ENCODE data around the gene MAPT. TPM values are rescaled to one million over a fixed set of nuclear protein-coding genes. Genes with fewer than 3 reads are reported as not detected.

MAPT gene
- total RNA-seq, 2 donors from 2014 or later = 0.86 to 2.1 TPM

DNA sequence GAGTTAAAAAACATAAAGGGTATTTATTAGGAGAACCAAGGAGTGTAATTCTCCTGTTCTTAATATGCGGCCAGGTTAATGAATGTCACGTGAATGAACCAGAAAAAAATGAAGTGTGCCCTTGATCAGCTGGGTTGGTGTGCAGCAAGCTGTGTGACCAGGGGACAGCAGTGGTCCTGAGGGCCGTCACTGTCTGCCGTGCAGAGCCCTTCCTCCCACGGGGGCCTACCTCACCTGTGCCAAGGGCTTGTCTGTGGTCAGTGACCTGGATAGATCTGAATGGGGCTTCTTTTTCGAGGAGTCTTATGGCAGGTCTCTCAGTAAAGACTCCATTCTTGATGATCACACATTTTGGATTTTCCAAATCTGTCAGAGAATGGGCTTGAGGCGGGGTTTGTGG is 87.0 kb downstream of the MAPT start:
- no peaks in the 10 kb centered on the region for H3K36me3 Mint-ChIP-seq (ENCODE audit: insufficient read depth in 2 of 2)
- no peak overlapping the region for H3K4me3 Mint-ChIP-seq
- H3K9me3 Mint-ChIP-seq = no peaks in the 10 kb centered on the region
- ATAC-seq (replicated peaks in 1 of 2) = no peak
- DNase-seq = no peak
- H3K27me3 Mint-ChIP-seq (ENCODE audit: low read depth) = no peaks in the 10 kb centered on the region
- H3K4me1 Mint-ChIP-seq (ENCODE audit: low read depth) = no peaks in the 10 kb centered on the region
- no peak overlapping the region for H3K27ac Mint-ChIP-seq

DNA sequence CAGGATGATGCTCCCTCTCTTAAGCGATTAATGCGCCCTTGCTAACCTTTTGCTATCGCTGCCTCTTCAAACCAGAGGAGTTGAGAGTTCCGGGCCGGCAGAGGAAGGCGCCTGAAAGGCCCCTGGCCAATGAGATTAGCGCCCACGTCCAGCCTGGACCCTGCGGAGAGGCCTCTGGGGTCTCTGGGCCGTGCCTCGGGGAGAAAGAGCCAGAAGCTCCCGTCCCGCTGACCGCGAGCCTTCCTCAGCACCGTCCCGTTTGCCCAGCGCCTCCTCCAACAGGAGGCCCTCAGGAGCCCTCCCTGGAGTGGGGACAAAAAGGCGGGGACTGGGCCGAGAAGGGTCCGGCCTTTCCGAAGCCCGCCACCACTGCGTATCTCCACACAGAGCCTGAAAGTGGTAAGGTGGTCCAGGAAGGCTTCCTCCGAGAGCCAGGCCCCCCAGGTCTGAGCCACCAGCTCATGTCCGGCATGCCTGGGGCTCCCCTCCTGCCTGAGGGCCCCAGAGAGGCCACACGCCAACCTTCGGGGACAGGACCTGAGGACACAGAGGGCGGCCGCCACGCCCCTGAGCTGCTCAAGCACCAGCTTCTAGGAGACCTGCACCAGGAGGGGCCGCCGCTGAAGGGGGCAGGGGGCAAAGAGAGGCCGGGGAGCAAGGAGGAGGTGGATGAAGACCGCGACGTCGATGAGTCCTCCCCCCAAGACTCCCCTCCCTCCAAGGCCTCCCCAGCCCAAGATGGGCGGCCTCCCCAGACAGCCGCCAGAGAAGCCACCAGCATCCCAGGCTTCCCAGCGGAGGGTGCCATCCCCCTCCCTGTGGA is 88.6 kb downstream of the MAPT start:
- ATAC-seq (replicated peaks in 1 of 2) = no peak
- H3K27me3 Mint-ChIP-seq (ENCODE audit: low read depth) = no peaks in the 10 kb centered on the region
- no peak overlapping the region for H3K27ac Mint-ChIP-seq
- no peaks in the 10 kb centered on the region for H3K36me3 Mint-ChIP-seq (ENCODE audit: insufficient read depth in 2 of 2)
- no peaks in the 10 kb centered on the region for H3K4me1 Mint-ChIP-seq (ENCODE audit: low read depth)
- no peak for DNase-seq
- H3K9me3 Mint-ChIP-seq = no peaks in the 10 kb centered on the region
- no peak overlapping the region for H3K4me3 Mint-ChIP-seq

DNA sequence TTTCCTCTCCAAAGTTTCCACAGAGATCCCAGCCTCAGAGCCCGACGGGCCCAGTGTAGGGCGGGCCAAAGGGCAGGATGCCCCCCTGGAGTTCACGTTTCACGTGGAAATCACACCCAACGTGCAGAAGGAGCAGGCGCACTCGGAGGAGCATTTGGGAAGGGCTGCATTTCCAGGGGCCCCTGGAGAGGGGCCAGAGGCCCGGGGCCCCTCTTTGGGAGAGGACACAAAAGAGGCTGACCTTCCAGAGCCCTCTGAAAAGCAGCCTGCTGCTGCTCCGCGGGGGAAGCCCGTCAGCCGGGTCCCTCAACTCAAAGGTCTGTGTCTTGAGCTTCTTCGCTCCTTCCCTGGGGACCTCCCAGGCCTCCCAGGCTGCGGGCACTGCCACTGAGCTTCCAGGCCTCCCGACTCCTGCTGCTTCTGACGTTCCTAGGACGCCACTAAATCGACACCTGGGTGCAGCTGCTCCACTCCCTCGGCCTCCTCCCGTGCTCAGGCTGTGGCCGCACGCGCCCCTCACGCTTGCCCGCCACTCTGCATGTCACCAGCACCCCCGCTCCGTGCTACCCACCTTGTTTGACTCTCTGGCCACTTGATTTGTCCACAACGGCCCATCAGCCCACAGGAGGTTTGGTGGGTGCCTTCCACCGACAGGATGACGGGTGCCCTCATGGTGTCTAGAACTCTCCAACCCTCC is 89.4 kb downstream of the MAPT start:
- no peaks in the 10 kb centered on the region for H3K4me1 Mint-ChIP-seq (ENCODE audit: low read depth)
- no peak overlapping the region for H3K27ac Mint-ChIP-seq
- H3K36me3 Mint-ChIP-seq (ENCODE audit: insufficient read depth in 2 of 2) = no peaks in the 10 kb centered on the region
- H3K27me3 Mint-ChIP-seq (ENCODE audit: low read depth) = no peaks in the 10 kb centered on the region
- H3K9me3 Mint-ChIP-seq = no peaks in the 10 kb centered on the region
- DNase-seq = no peak
- no peak for ATAC-seq (replicated peaks in 1 of 2)
- H3K4me3 Mint-ChIP-seq = no peak overlapping the region

DNA sequence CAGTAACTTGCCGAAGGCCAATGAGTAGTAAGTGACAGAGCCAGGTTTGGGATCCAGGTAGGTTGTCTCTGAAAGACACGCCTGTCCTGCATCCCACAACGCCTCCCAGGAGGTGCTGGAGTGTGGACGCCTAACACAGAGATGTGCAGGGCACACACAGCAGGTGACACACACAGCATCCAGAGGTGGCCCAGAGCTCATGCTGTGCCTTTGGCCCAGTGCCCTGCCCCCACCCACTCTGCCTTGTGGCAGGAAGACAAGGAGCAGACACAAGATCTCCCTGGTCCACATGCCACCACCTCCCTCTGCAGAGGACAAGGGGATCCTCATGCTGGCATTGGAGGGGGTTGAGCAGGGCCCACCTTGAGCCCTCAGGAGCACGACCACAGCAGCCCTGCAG is 90.0 kb downstream of the MAPT start:
- no peaks in the 10 kb centered on the region for H3K27me3 Mint-ChIP-seq (ENCODE audit: low read depth)
- DNase-seq (no peak), ATAC-seq (replicated peaks in 1 of 2) (no peak)
- no peaks in the 10 kb centered on the region for H3K4me1 Mint-ChIP-seq (ENCODE audit: low read depth)
- no peak overlapping the region for H3K27ac Mint-ChIP-seq
- H3K4me3 Mint-ChIP-seq = no peak overlapping the region
- no peaks in the 10 kb centered on the region for H3K36me3 Mint-ChIP-seq (ENCODE audit: insufficient read depth in 2 of 2)
- no peaks in the 10 kb centered on the region for H3K9me3 Mint-ChIP-seq

DNA sequence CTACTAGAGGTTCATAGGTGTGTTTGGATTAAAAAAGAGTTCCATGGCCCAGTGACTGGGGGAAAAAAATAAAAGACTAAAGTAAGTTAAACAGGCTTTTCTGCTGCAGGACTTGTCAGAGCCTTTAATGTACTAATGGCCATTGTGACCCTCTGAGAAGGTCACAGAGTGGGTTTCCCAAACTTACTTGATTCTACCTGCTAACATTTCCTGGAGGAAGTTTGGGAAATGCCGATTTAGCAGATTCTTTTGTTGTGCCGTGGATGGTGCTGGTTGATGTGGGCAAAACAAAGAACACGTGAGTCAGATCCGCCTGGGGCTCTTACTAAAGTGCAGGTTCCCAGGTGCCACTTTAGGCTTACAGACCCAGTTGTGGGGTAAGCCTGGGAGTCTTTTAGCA is 91.1 kb downstream of the MAPT start:
- Mint-ChIP-seq H3K27me3 (ENCODE audit: low read depth) (no peaks in the 10 kb centered on the region), H3K9me3 (no peaks in the 10 kb centered on the region), H3K27ac (no peak overlapping the region), H3K4me1 (ENCODE audit: low read depth) (no peaks in the 10 kb centered on the region), H3K4me3 (no peak overlapping the region), H3K36me3 (ENCODE audit: insufficient read depth in 2 of 2) (no peaks in the 10 kb centered on the region)
- no peak for ATAC-seq (replicated peaks in 1 of 2)
- DNase-seq = no peak

DNA sequence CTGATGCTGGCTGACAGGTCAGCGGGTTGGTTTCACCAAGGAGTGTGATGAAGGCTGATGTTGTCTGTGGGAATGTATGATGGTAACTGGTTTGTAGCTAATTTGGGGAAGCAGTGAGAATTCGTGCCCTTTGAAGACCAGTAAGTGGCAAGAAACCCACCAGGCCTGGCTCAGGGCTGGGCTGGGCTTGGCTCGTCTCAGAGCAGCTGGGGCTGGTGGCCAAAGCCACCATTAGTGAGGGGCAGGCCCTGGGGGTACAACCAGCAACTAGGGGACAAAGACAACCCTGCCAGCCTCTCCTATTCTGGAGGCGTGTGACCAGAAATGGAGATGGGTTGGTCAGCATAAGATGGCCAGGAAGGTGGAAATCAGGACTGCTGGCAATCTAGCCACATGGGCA is 91.7 kb downstream of the MAPT start:
- H3K4me3 Mint-ChIP-seq = no peak overlapping the region
- DNase-seq (no peak), ATAC-seq (replicated peaks in 1 of 2) (no peak)
- no peak overlapping the region for H3K27ac Mint-ChIP-seq
- no peaks in the 10 kb centered on the region for H3K27me3 Mint-ChIP-seq (ENCODE audit: low read depth)
- H3K36me3 Mint-ChIP-seq (ENCODE audit: insufficient read depth in 2 of 2) = no peaks in the 10 kb centered on the region
- no peaks in the 10 kb centered on the region for H3K9me3 Mint-ChIP-seq
- no peaks in the 10 kb centered on the region for H3K4me1 Mint-ChIP-seq (ENCODE audit: low read depth)

DNA sequence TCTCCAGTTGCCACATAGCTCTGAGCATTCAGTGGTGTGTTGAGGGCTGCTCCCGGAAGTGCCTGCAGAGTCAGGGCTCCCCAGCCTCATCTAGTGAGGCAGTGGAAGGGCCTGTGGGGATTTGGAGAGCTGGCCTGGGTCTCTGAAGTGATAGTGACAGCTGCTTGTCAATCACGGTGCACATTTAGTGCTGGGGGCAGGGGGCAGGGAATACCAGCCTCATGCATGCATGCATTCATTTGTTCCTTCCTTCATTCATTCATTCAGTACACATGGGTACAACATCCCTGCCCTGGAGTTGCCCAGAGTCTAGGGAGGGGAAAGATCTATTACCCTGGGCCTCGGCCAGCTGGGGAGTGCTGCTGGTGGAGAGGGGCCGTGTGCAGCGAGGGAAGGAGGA is 93.4 kb downstream of the MAPT start:
- Mint-ChIP-seq H3K27me3 (ENCODE audit: low read depth) (no peaks in the 10 kb centered on the region), H3K9me3 (no peaks in the 10 kb centered on the region), H3K36me3 (ENCODE audit: insufficient read depth in 2 of 2) (no peaks in the 10 kb centered on the region), H3K4me3 (no peak overlapping the region), H3K4me1 (ENCODE audit: low read depth) (no peaks in the 10 kb centered on the region), H3K27ac (no peak overlapping the region)
- ATAC-seq (replicated peaks in 1 of 2) (no peak), DNase-seq (no peak)

DNA sequence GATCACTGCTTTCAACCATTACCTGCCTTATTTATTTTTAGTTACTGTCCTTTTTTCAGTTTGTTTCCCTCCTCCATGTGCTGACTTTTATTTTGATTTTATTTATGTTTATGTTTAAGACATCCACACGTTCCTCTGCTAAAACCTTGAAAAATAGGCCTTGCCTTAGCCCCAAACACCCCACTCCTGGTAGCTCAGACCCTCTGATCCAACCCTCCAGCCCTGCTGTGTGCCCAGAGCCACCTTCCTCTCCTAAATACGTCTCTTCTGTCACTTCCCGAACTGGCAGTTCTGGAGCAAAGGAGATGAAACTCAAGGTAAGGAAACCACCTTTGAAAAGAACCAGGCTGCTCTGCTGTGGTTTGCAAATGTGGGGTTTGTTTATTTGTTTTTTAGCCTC is 95.4 kb downstream of the MAPT start:
- H3K36me3 Mint-ChIP-seq (ENCODE audit: insufficient read depth in 2 of 2) = no peaks in the 10 kb centered on the region
- no peaks in the 10 kb centered on the region for H3K9me3 Mint-ChIP-seq
- no peak for ATAC-seq (replicated peaks in 1 of 2)
- H3K27ac Mint-ChIP-seq = no peak overlapping the region
- H3K4me3 Mint-ChIP-seq = no peak overlapping the region
- no peaks in the 10 kb centered on the region for H3K27me3 Mint-ChIP-seq (ENCODE audit: low read depth)
- no peaks in the 10 kb centered on the region for H3K4me1 Mint-ChIP-seq (ENCODE audit: low read depth)
- DNase-seq = no peak

DNA sequence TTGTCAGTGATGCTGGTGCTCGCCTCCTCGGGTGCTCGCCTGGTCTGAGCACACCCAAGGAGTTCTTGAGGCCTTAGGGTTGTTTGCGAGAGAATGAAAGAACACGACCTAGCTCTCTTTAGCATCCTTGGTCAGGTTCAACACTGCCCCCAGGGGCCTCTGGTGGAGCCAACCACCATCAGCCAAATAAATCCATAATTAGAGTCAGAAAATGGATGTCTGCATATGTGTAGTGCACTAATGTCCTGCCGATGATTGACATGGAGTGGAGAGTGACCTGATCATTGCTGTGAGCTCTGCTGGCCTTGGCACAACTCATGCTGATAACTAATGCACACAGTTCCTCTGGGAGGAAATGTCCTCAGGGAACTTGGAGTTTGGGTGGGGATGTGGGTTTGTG is 96.5 kb downstream of the MAPT start:
- Mint-ChIP-seq H3K9me3 (no peaks in the 10 kb centered on the region), H3K36me3 (ENCODE audit: insufficient read depth in 2 of 2) (no peaks in the 10 kb centered on the region), H3K4me3 (no peak overlapping the region), H3K27ac (no peak overlapping the region), H3K27me3 (ENCODE audit: low read depth) (no peaks in the 10 kb centered on the region), H3K4me1 (ENCODE audit: low read depth) (no peaks in the 10 kb centered on the region)
- DNase-seq = no peak
- no peak for ATAC-seq (replicated peaks in 1 of 2)

DNA sequence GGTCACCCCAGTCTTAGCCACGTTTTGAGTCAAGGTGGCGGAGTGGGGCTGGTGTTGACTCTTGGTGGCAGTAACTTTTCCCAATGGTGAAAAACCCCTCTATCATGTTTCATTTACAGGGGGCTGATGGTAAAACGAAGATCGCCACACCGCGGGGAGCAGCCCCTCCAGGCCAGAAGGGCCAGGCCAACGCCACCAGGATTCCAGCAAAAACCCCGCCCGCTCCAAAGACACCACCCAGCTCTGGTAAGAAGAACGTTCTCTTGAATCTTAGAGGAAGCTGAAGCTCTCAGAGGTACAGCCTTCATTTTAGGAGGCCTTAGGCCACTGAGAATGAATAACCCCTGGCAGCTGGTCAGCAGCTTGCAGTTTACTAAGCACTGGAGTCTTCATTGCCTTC is 97.0 kb downstream of the MAPT start:
- DNase-seq = no peak
- Mint-ChIP-seq H3K4me3 (no peak overlapping the region), H3K27ac (no peak overlapping the region), H3K9me3 (no peaks in the 10 kb centered on the region), H3K36me3 (ENCODE audit: insufficient read depth in 2 of 2) (no peaks in the 10 kb centered on the region), H3K27me3 (ENCODE audit: low read depth) (no peaks in the 10 kb centered on the region), H3K4me1 (ENCODE audit: low read depth) (no peaks in the 10 kb centered on the region)
- ATAC-seq (replicated peaks in 1 of 2) = no peak

DNA sequence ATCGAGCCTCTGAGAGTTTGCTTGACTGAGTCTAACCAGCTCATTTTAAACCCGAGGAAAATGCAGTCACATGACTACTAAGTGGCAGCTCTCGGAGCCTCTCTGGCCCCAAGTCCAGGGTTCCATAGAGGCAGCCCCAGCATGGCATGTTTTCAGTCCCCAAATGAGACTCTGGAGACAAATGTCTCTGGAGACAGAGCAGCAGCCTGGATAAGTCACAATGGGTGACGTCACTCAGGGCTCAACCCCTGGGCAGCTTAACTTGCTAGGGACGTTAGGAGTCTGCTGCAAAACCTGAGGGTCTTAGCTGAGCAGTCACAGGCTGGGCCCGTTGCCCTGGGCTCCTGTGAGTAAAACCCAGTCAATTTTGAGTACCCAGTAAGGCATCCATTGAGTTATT is 97.8 kb downstream of the MAPT start:
- Mint-ChIP-seq H3K27me3 (ENCODE audit: low read depth) (no peaks in the 10 kb centered on the region), H3K27ac (no peak overlapping the region), H3K36me3 (ENCODE audit: insufficient read depth in 2 of 2) (no peaks in the 10 kb centered on the region), H3K4me3 (no peak overlapping the region), H3K4me1 (ENCODE audit: low read depth) (no peaks in the 10 kb centered on the region), H3K9me3 (no peaks in the 10 kb centered on the region)
- no peak for DNase-seq
- ATAC-seq (replicated peaks in 1 of 2) = no peak

DNA sequence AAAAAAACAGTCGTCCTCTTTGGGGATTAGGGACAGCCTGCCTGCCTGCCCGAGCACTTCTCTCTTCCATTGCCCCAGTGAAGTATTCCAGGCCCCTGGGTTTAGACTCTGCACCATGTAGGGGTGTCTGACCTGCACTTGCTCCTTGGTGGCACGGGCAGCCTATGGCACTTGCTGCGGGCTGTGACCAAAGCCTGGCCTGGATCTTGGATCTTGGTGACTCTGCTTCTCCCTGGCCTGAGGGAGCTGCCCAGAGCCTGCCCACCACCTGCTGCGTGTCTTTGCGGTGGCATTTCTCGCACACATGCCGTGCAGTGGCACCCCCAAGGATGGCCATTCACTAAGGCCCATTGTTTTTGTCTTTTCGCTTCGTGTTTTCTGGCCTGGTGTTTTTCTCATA is 98.5 kb downstream of the MAPT start:
- Mint-ChIP-seq H3K4me1 (ENCODE audit: low read depth) (no peaks in the 10 kb centered on the region), H3K27me3 (ENCODE audit: low read depth) (no peaks in the 10 kb centered on the region), H3K4me3 (no peak overlapping the region), H3K9me3 (no peaks in the 10 kb centered on the region), H3K27ac (no peak overlapping the region), H3K36me3 (ENCODE audit: insufficient read depth in 2 of 2) (no peaks in the 10 kb centered on the region)
- no peak for ATAC-seq (replicated peaks in 1 of 2)
- DNase-seq = no peak

DNA sequence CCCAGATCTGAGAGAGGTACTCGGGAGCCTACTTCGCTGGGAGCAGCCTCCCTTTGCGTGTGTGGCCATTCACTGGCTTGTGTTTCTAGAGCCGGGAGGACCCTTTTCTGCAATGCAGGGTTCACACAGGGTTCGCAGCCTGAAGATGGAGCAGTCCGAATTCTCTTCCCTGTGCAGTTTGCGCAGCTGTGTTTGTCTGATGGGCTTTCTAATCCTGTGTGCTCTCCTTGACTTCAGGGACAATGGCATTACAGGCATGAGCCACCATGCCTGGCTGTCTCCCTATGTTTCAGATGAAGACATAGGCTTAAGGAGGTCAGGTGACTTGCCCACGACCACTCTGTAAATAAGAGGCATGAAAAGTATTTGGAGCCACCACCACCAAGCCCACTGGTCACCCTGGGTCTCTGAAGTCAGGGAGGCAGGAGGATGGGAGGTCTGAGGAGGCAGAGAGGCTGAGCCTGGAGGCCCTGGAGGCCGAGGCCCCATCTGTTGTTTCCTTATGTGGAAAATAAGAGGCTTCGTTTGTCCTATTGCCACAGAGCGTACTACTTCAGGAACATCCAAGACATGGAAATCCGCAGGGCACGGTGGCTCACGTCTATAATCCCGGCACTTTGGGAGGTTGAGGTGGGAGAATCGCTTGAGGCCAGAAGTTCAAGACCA is 99.7 kb downstream of the MAPT start:
- ATAC-seq (replicated peaks in 1 of 2) (no peak), DNase-seq (no peak)
- Mint-ChIP-seq H3K27ac (no peak overlapping the region), H3K36me3 (ENCODE audit: insufficient read depth in 2 of 2) (no peaks in the 10 kb centered on the region), H3K27me3 (ENCODE audit: low read depth) (no peaks in the 10 kb centered on the region), H3K9me3 (no peaks in the 10 kb centered on the region), H3K4me3 (no peak overlapping the region), H3K4me1 (ENCODE audit: low read depth) (no peaks in the 10 kb centered on the region)
